Measurements from ENCODE around the gene ANG.
A peak's percentile ranks its signal among the peaks of the same experiment; 100 is the strongest.
"Not testable (repeated sequence)": the region's sequence is repeated elsewhere in the genome, so short reads cannot be mapped to it uniquely, and the experiment has no call there.

ANG gene

DNA sequence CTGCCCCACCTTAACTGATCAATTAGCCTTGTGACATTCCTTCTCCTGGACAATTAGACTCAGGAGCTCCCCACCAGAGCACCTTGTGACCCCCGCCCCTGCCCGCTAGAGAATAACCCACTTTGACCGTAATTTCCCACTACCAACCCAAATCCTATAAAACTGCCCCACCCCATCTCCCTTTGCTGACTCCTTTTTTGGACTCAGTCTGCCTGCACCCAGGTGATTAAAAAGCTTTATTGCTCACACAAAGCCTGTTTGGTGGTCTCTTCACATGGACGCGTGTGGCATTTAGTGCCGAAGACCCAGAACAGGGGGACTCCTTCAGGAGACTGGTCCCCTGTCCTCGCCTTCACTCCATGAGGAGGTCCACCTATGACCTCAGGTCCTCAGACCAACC is 12.4 kb downstream of the ANG start:
- not testable (repeated sequence) for DNase-seq

DNA sequence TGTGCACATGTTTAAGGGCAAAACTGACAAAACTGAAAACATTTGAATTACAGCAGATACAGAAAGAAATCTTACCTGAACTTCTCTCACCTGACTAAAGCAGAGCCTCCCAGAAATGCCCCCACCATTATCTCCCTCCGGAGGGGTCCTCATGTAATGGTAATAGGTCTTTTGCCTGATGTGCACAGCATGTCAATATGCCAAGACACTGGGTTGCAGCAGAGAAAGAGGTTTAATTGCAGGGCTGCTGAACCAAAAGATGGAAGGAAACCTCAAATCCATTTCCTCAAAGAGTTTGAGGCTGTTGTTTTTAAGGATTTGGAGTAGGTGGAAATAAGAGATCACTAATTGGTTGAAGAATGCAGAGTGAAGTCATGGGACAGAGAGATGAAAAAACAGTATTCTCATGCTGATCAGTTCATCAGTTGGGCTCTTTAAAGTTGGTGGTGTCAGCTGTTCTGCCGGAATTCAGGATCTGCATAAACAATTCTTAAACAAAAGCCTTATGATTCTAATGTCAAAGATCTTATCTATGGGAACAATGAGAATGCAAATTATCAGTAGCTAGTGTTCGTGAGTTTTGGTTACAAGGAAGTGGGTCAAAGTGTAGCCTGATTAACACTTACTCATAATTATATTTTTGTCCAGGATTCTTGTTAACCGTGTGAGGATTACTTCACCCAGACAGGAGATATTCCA is 18.2 kb downstream of the ANG start:
- no peak for DNase-seq

DNA sequence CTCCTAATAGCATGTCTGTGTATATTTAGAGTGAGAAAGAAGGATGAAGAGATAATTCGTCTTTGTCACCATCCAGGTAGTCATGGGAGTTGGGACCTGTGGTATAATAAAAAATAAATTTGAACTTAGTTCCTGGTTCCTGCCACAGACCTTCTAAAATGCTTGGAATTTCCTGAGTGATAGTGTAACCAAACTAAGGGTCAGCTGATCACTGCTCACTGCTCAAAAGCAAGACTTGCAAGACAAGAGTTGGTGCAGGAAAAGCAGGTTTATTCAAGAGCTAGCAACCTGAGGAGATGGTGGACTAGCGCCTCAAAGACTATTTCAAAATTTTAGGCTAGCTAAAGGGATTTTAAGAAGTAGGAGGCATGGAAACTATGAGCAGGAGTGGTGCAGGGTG is 19.1 kb downstream of the ANG start:
- DNase-seq = no peak

DNA sequence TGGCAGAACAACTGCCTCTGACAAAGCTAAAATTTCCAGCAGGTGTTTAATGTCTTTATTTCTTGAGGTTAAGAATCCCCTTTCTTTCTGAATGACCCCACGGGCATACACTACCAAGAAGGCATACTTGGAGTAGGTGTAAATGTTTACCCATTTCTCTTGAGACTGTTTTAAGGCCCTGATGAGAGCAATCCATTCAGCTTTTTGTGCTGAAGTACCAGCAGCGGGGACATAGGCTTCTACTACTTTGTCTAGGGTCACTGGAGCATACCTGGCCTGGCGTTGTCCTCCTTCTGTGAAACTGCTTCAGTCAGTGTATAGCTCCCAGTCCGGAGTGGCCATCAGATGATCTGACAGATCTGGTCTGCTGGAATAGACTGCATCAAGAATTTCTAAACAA is 22.7 kb downstream of the ANG start:
- no peak for DNase-seq

GRCh38 chr14:20711685-20712084 is 23.1 kb downstream of the ANG start:
- DNase-seq = no peak

- no peak for DNase-seq
These were observed 24.3 kb downstream of the ANG start for GRCh38 chr14:20712904-20713303.

DNA sequence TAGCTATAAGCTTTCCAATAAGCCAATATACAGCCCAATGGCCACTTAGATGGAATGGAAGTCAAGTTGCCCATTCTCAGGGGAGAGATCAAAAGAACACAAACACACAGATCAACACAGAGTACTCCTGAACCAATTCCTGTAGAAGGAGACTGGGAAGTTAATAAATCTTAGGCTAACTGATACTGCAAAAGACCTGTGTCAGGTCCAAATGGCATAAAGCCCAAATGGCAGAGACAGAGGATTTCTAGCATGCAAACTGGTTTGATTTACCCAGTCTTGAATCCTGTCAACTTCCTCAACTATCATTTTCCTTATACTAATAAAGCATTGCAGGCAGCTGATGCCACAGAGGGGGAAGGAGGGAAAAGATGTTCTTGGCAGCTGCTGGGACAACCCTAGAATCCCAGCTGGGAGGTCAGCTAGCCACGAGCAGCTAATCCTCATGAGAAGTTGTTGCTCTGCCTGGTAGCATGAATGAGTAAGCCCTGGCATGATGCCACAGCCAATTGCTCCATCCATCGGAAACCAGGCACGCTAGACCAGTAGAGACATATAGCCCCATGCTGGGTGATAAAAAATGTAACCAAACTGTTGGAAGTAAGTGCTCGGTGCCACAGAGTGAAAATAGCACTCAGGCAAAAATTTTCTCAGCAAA is 26.2 kb downstream of the ANG start:
- peak in 1 of 2 donors; percentile 74 for DNase-seq

DNA sequence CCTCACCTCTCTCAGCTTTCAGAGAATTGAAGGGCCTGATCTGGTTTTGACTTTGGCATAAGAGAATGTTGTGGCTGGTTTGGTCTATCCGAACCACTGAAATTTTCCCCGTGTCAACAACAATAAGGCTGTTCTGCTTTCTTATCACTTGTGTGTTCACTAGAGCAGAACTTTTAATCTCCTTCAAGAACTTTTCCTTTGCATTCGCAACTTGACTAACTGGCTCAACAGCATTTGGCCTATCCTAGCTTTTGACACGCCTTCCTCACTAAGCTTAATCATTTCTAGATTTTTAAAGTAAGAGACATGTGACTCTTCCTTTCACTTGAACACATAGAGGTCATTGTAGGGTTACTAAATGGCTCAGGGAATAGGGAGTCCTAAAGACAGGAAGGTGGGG is 31.2 kb downstream of the ANG start:
- DNase-seq = no peak

DNA sequence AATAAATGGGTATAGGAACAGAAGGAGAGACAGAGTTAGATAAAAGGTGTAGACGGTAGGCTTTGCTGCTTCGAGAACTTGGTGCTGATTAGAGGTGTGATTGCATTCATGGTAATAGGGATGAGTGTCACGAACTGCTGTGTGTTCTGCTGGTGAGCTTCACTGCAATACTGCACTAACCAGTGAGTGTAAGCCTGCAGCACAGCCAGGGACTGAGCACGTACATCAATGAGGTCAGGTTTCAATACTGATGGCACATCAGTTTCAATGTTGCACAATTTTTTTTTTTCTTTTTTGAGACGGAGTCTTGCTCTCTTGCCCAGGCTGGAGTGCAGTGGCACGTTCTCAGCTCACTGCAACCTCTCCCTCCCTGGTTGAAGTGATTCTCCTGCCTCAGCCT is 32.2 kb downstream of the ANG start:
- DNase-seq = no peak

GRCh38 chr14:20722016-20722415 is 33.5 kb downstream of the ANG start:
- DNase-seq = no peak

DNA sequence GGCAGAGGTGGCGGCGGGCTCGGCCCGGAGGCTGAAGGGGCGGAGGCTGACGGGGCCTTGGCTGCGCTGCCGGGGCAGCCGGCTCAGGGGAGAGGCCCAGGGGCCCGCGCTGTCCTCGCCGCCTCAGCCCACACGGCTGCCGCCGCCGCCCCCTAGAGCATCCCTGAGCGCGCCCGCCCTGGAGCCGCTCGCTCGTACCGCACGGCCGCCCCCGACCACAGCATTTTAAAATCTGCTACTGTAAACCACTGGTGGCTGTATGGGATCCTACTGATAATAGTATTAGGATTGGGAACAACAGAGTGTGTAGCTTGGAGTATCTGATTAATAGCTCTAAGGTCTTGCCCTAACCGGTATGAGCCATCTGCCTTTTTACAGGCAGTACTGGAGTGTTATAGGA is 34.9 kb downstream of the ANG start:
- no peak for DNase-seq

- not testable (repeated sequence) for DNase-seq
These were observed 37.6 kb downstream of the ANG start for GRCh38 chr14:20726121-20726520.

- DNase-seq = no peak
These were observed 38.0 kb downstream of the ANG start for GRCh38 chr14:20726531-20726930.

DNA sequence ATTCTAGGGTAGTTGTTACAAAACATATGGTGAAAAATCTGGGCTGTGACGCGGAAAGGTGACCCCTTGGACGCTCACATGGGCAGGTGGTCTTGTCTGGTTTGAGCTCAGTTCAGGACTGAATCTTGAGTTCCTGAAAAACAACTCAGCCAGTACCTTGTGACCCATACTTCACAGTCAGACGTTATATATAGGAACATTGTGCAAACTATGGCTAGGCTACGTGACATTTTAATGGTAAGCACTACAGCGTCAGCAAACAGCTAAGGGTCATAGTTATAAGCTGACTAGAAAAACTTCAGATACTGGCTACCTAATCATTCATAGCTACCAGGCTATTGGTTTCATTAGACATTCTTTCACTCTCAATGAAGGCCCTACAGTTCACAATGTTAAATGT is 42.3 kb downstream of the ANG start:
- DNase-seq = no peak

- DNase-seq = no peak
These were observed 43.9 kb downstream of the ANG start for GRCh38 chr14:20732477-20732876.

- DNase-seq = no peak
These were observed 44.5 kb downstream of the ANG start for GRCh38 chr14:20732979-20733635.

DNA sequence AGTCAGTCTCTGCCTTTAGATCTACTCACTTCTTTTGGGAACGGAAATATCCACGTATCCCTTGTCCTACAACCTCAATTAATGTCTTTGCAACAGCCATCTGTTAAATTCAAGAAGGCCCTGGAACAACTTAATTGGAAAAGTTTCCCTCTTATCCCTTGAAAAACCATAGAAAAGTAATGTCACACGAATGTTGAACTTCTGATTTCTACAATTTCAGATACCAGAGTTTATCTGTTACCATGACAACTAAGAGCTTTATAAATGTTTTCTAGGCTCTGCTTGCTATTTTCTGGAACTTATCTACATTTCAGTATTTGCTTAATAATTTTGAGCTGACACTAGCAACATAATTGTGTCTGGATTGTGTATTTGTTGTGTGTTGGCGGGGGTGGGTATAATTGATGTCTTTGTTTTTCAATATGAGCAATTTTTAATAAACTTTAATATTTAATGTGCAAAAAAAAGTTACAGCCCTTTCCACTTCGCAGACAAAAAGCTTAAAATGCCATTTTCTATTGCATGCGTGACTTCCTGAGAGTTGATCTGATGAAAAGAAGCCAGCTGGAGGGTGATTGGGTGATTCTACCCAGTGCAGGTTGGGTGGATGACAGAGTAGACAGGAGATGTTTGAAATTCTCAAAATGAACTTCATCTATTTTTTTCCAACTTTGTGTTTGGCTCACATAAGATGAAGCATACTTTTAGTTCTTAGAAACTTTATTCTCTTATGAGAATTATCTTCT is 45.3 kb downstream of the ANG start:
- no peak for DNase-seq

DNA sequence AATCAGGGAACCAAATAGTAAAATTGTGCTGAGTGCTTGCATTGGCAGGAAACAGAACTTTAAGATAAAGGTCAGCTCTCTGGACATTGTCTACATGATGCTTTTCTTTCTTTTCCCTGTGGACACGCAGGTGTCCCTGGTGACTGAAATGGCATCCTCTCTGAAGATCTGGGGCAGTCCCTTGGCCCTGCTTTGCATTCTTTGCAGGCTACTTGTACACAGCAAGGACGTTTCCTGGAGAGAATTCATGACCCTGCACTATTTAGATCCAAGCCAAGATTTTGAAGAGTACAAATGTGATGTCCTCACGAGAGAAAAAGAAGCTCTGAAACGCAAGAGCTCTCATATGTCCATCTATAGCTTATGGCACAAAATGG is 45.9 kb downstream of the ANG start:
- no peak for DNase-seq

DNA sequence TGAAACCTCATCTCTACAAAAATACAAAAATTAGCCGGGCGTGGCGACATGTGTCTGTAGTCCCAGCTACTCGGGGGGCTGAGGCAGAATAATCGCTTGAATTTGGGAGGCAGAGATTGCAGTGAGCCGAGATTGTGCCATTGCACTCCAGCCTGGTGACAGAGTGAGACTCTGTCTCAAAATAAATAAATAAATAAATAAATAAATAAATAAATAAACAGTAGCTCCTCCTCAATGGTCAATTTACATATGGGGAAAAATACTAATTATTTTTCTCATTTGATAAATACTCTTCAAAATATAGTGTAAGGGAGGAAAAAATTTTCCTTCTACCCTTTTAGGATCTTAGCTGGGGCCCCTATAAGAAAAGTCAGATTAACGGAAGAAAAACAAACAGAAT is 49.7 kb downstream of the ANG start:
- DNase-seq = not testable (repeated sequence)

- no peak for DNase-seq
These were observed 53.6 kb downstream of the ANG start for GRCh38 chr14:20742132-20742531.

- DNase-seq = no peak
These were observed 55.0 kb downstream of the ANG start for GRCh38 chr14:20743556-20743955.
